ENCODE measurements around the gene ATP5F1B. TPM values are rescaled to one million over a fixed set of nuclear protein-coding genes. Genes with fewer than 3 reads are reported as not detected.

Gene ATP5F1B
- polyA plus RNA-seq, 1 experiment = 1,032 TPM

GRCh38 chr12:56628671-56629458 is 16.9 kb downstream of the ATP5F1B start:
- no peak for TF ChIP-seq CTCF (IDR thresholded peaks at IDR 0.05; ENCODE audit: insufficient read depth, low read depth, low read length)
- peaks cover 2% of the 10 kb centered on the region; the same call in 1 of the 2 replicates for H3K36me3 ChIP-seq (ENCODE audit: control insufficient read depth, insufficient read depth, low read length)
- ChIA-PET POLR2A (interaction anchor here (0.6 kb wide), 2 partner anchors 13 to 699 kb away, joined by 3 to 17 read pairs; no protein-coding TSS in a partner anchor), CTCF (interaction anchor here (0.7 to 1.8 kb wide), 9 partner anchors 8 to 127 kb away, joined by 3 to 5 read pairs (median 4); no protein-coding TSS in a partner anchor)
- DNase-seq (ENCODE audit: low read depth) = no peak
- H3K27me3 ChIP-seq (ENCODE audit: control insufficient read depth, insufficient read depth, low read length) = no peaks in the 10 kb centered on the region
- peak overlapping the region; percentile 94 for H3K4me3 ChIP-seq (ENCODE audit: low read depth, low read length)

GRCh38 chr12:56626701-56627100 is 19.1 kb downstream of the ATP5F1B start:
- POLR2A ChIA-PET = no interaction called here
- CTCF ChIA-PET = interaction anchor here (1.0 to 1.1 kb wide), 2 partner anchors 11 to 32 kb away, joined by 3 to 4 read pairs; no protein-coding TSS in a partner anchor
- Histone ChIP-seq H3K36me3 (ENCODE audit: control insufficient read depth, insufficient read depth, low read length) (peaks cover 2% of the 10 kb centered on the region; the same call in 1 of the 2 replicates), H3K4me3 (ENCODE audit: low read depth, low read length) (no peak overlapping the region), H3K27me3 (ENCODE audit: control insufficient read depth, insufficient read depth, low read length) (no peaks in the 10 kb centered on the region)
- no peak for DNase-seq (ENCODE audit: low read depth)
- TF ChIP-seq CTCF (IDR thresholded peaks at IDR 0.05; ENCODE audit: insufficient read depth, low read depth, low read length) = no peak

- Histone ChIP-seq H3K27me3 (ENCODE audit: control insufficient read depth, insufficient read depth, low read length) (no peaks in the 10 kb centered on the region), H3K36me3 (ENCODE audit: control insufficient read depth, insufficient read depth, low read length) (peaks cover 4% of the 10 kb centered on the region; the same call in 1 of the 2 replicates), H3K4me3 (ENCODE audit: low read depth, low read length) (no peak overlapping the region)
- CTCF ChIA-PET = interaction anchor here (1.9 to 2.2 kb wide), 3 partner anchors 13 to 109 kb away, joined by 5 to 6 read pairs (median 6); no protein-coding TSS in a partner anchor
- DNase-seq (ENCODE audit: low read depth) = no peak
- POLR2A ChIA-PET = no interaction called here
- no peak for TF ChIP-seq CTCF (IDR thresholded peaks at IDR 0.05; ENCODE audit: insufficient read depth, low read depth, low read length)
Measured at GRCh38 chr12:56622535-56622934, 23.2 kb downstream of the ATP5F1B start.

GRCh38 chr12:56616925-56617324 is 28.9 kb downstream of the ATP5F1B start:
- Histone ChIP-seq H3K27me3 (ENCODE audit: control insufficient read depth, insufficient read depth, low read length) (no peaks in the 10 kb centered on the region), H3K4me3 (ENCODE audit: low read depth, low read length) (no peak overlapping the region), H3K36me3 (ENCODE audit: control insufficient read depth, insufficient read depth, low read length) (peaks cover 47% of the 10 kb centered on the region)
- POLR2A ChIA-PET = no interaction called here
- DNase-seq (ENCODE audit: low read depth) = no peak
- CTCF ChIA-PET = interaction anchor here (1.5 kb wide), 1 partner anchor 9 kb away, joined by 4 read pairs; no protein-coding TSS in a partner anchor
- no peak for TF ChIP-seq CTCF (IDR thresholded peaks at IDR 0.05; ENCODE audit: insufficient read depth, low read depth, low read length)

- no peak for DNase-seq (ENCODE audit: low read depth)
- Histone ChIP-seq H3K27me3 (ENCODE audit: control insufficient read depth, insufficient read depth, low read length) (no peaks in the 10 kb centered on the region), H3K4me3 (ENCODE audit: low read depth, low read length) (no peak overlapping the region), H3K36me3 (ENCODE audit: control insufficient read depth, insufficient read depth, low read length) (peaks cover 53% of the 10 kb centered on the region)
- CTCF ChIA-PET = interaction anchor here (1.5 kb wide), 1 partner anchor 10 kb away, joined by 4 read pairs; no protein-coding TSS in a partner anchor
- POLR2A ChIA-PET = no interaction called here
- TF ChIP-seq CTCF (IDR thresholded peaks at IDR 0.05; ENCODE audit: insufficient read depth, low read depth, low read length) = no peak
Measured at GRCh38 chr12:56616244-56616643, 29.5 kb downstream of the ATP5F1B start.
